Right hindlimb (tissue), 1 donor: ENCODE results near the gene HHAT.
A peak's percentile ranks its signal among the peaks of the same experiment; 100 is the strongest.
"Not testable (repeated sequence)": the region's sequence is repeated elsewhere in the genome, so short reads cannot be mapped to it uniquely, and the experiment has no call there.

Source experiments
- DNase-seq: peaks from one replicate; pipeline ENCODE4 v3.0.0-alpha.2; 2018

HHAT gene

GRCh38 chr1:210315529-210315928, 13.2 kb upstream of the HHAT start:
- DNase-seq: no peak

- DNase-seq: no peak
Observed at GRCh38 chr1:210321131-210321530, 7.6 kb upstream of the HHAT start.

- no peak for DNase-seq
Observed at GRCh38 chr1:210321552-210321951, 7.2 kb upstream of the HHAT start.

GRCh38 chr1:210323957-210324356, 4.7 kb upstream of the HHAT start:
- no peak for DNase-seq

GRCh38 chr1:210325026-210325670, 3.6 kb upstream of the HHAT start:
- DNase-seq: no peak

- DNase-seq: no peak
Observed at GRCh38 chr1:210328032-210328745, 513 bp upstream of the HHAT start.

DNA sequence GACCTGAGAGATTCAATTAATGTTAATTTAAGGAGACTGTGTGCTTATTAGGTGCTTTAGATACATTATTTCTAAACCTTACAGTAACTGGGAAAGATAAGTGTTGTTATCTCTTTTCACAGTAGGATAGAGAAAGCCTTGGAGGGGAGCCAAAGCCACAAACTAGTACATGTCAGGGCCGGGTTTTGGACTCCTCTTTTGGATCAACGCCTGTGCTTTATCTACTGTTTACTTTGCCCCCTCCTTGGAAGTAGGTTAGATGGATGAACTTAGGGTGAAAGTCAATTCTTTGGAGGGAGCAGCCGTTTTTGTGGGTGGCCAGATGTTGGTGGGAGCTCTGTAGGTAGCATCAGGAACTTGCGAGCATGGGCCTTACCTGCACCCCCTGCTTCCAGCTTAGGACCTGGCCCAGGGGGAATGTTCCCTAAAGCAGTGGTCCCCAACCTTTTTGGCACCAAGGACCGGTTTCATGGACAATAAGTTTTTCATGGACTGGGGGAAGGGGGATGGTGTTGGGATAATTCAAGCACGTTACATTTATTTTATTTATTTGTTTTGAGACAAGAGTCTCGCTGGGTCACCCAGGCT, 1.7 kb downstream of the HHAT start:
- DNase-seq: no peak

DNA sequence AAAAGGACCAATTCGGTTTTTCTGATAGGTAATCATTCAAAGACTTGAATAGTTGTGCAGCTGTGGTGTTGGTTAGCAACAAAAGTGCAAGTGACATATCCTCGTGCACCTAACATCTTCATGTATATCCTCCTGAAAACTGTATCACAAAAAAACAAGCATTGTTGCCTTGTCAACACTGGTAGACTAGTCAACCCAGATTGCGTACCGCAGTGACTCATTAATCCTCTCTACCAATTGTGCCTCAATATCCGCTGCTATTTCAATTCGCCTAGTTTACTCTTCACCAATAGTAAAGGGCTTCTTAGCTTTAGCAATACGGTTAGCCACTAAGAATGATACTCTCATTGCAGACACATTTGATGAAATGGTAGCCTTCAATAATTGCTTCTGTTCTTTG, 3.5 kb downstream of the HHAT start:
- DNase-seq: no peak

DNA sequence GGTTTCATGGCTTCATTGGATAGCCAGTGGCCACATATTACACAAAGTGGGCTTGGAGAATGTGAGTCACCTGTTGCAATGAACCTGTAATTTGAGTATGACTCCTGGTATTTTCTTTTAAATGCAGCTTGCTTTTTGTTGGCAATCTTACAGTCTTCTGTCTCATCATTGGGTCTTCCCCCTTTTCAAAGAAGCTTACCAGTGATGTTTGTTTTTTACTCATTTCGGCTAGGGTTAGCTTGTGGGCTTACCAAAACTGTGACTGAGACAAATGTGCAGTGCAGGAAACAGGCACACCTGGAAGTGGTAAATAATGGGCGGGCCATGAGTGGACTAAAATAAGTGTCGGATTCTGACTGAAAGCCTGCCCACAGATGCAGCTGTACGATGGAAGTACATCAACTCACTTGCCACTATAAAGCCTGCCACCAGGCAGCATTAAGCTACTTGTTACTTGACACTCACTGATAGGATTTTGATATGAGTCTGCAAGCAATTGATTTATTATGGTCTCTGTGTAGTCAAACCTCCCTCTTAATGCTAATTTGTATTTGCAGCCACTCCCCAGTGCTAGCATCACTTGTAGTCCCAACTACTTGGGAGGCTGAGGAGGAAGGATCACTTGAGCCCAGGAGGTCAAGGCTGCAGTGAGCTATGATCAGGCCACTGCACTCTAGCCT, 4.2 kb downstream of the HHAT start:
- DNase-seq: no peak

GRCh38 chr1:210335001-210335400, 6.3 kb downstream of the HHAT start:
- DNase-seq: no peak

GRCh38 chr1:210336362-210336761, 7.7 kb downstream of the HHAT start:
- DNase-seq: no peak

- no peak for DNase-seq
Observed at GRCh38 chr1:210339500-210339899, 10.8 kb downstream of the HHAT start.

DNA sequence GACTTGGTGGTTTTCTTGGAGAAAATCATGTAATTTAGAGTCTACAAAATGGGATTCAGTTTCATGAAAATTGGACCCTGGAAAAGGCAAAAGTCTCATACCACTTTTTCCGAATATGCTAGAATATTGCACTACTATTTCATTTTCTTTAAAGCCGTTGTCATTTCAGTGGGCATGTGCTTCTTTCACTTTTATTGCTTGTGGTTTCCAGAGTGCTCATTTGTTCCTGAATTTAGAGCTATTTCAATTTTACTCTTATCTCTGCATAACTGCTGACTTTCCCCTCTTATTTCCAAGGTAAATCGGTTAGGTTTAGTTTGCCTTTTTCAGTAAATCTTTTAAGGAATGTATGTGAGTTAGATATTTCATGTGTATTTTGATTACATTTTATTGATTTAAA, 11.6 kb downstream of the HHAT start:
- DNase-seq: no peak

DNA sequence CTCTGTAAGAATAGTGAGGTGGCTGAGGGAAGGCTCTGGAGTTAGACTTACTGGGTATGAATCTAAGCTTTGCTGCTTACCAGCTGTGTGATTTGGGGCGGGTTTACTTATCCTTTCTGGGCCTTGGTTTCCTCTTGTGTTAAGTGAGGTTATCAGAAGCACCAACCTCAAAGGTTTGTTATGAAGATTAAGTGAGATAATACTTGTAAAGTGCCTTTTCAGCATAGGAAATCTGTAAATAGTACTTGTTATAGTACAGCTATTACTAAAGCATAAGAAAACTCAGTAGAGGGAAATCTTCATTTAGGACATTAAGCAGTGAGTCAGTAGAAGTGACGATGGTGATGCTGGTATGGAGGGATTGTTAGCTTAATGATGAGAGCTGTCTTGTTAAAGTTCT, 12.1 kb downstream of the HHAT start:
- DNase-seq: no peak

GRCh38 chr1:210342986-210343780, 14.5 kb downstream of the HHAT start:
- DNase-seq: no peak

DNA sequence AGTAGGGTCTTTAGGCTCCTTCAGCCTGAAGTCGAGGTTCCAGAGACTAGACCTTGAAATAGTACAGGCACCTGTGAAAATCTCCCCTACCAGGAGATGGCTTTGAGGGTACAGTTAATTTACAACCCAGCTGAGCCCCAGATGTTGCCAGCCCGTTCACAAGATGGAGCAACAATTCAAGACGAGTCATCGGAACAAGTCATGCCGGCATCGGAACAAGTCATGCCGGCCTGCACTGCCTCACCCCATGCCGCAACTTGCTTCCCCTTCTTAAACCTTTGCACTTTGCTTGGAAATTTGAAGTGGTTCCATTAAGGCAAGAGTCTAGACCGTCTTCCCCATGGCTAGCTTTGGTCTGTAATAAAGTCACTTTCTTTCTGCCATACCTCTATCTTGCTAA, 16.0 kb downstream of the HHAT start:
- DNase-seq: no peak

DNA sequence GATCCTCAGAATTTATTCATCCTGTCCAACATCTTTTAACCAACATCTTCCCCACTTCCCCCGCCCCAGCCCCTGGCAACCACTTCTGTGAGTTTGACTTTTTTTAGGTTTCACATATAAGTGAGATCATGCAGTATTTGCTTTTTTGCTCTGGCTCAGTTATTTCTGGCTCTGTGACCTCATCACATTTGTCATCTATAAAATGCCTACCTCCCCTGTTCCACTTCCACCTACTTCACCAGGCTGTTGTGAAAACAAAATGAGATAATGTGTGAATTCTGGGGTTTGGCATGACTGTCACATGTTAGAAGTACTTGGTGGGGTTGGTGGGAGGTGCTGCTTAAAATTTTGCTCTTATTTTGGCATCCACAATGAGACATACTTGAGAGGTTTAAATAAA, 18.4 kb downstream of the HHAT start:
- peak; percentile 43 for DNase-seq

- no peak for DNase-seq
Observed at GRCh38 chr1:210351496-210351895, 22.8 kb downstream of the HHAT start.

GRCh38 chr1:210352575-210352974, 23.9 kb downstream of the HHAT start:
- DNase-seq: no peak

GRCh38 chr1:210354305-210354704, 25.6 kb downstream of the HHAT start:
- DNase-seq: not testable (repeated sequence)

- no peak for DNase-seq
Observed at GRCh38 chr1:210358626-210359025, 29.9 kb downstream of the HHAT start.

GRCh38 chr1:210359255-210359654, 30.6 kb downstream of the HHAT start:
- DNase-seq: no peak
